ENCODE results near the gene CDK6.
"Not testable (repeated sequence)": the region's sequence is repeated elsewhere in the genome, so short reads cannot be mapped to it uniquely, and the experiment has no call there.

Gene CDK6

DNA sequence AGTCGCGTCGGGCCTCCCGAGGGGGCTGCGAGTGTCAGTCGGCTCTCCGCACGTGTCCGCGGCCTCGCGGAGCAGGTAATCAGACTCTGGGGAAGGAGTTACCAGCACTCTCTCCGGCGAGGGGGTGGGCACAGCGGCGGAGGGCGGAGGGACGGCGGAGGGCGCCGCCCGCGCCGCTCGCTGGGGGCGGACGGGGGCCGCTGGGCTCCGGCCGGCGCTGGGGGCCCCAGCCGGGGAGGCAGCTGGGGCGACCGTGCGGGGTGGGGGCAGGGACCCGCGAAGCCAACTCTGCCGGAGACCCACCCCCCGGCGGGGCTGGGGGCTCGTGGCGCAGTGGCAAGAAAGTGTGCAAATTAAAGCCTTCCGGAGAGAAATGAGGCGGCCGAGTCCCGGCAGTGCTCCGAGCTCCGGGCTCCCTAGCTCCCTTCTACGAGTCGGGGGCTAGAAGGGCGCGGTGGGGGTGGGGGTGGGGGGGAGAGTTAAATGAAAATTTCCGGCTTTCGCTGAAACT, at the start of gene CDK6:
TSS of gene CDK6 (minus strand) at position 85 of the 511 bp plus-strand sequence. CDS start 3,250 bp downstream, outside the sequence.
- DNase-seq (ENCODE audit: low read depth) = peak; percentile 72

- not testable (repeated sequence) for DNase-seq (ENCODE audit: low read depth)
Measured at GRCh38 chr7:92886039-92886438, 49.7 kb upstream of the CDK6 start.

GRCh38 chr7:92884218-92884617, 47.8 kb upstream of the CDK6 start:
- DNase-seq (ENCODE audit: low read depth) = no peak

DNA sequence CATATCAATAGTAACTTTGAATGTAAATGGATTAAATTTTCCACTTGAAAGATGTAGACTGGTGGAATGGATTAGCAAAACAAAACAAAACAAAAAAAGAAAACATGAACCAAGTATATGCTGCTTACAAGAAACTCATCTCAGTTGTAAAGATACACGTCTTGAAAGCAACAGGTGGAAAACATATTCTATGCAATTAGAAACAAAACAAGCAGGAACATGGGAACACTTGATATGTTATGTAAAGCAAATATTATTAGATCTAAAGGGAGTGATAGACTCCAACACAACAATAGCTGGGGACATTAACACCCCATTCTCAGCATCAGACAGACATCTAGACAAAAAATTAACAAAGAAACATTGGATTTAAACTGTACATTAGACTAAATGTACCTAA, 46.4 kb upstream of the CDK6 start:
- no peak for DNase-seq (ENCODE audit: low read depth)

DNA sequence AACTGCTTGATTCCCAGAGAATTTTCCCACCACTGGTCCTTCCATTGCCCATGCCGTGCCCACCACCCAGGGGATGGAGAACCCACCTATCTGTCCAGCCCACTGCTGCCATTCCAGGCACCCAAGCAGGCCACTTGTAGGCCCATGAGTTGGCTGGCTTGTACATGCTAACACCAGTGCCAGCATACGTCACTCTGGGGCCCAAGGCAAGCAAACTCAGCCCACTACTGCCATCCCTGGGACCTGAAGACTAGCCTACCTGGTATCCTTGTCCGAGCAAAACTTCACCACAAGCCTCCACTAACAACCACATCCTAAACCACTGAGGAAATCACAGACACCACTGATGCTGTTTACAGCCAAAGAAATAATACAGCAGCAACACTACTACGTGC, 44.7 kb upstream of the CDK6 start:
- no peak for DNase-seq (ENCODE audit: low read depth)

GRCh38 chr7:92880212-92881090, 44.1 kb upstream of the CDK6 start:
- DNase-seq (ENCODE audit: low read depth) = peak; percentile 47

DNA sequence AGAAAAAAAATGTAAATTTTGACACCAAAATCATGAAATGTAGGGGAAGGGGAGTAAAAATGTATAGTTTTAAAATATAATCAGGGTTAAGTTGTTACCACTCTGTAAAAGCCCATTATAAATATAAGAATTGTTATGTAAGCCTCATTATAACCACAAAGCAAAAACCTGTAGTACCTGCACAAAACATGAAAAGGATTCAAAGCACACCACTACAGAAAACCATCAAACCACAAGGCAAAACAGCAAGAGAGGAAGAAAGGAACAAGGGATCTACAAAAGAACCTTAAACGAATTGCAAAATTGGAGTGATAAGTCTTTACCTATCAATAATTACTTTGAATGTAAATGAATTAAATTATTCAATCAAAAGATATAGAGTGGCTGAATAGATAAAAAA, 41.0 kb upstream of the CDK6 start:
- no peak for DNase-seq (ENCODE audit: low read depth)

DNA sequence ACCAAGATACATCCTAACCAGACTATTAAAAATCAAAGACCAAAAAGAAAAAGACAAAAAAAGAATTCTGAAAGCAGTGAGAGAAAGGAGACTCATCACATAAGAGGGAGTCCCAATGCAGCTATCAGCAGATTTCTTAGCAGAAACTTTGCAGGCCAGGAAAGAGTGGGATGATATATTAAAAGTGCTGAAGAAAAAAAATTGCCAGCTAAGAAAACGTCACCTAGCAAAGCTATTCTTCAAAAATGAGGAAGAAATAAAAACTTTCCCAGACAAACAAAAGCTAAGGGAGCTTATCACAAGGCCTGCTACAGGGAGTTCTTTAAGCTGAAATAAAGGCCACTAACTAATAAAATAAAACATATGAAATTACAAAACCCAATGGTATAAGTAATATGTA, 40.5 kb upstream of the CDK6 start:
- DNase-seq (ENCODE audit: low read depth) = no peak

GRCh38 chr7:92875719-92876118, 39.3 kb upstream of the CDK6 start:
- peak; percentile 34 for DNase-seq (ENCODE audit: low read depth)

GRCh38 chr7:92875173-92875572, 38.8 kb upstream of the CDK6 start:
- no peak for DNase-seq (ENCODE audit: low read depth)

GRCh38 chr7:92874567-92874966, 38.2 kb upstream of the CDK6 start:
- peak; percentile 23 for DNase-seq (ENCODE audit: low read depth)

DNA sequence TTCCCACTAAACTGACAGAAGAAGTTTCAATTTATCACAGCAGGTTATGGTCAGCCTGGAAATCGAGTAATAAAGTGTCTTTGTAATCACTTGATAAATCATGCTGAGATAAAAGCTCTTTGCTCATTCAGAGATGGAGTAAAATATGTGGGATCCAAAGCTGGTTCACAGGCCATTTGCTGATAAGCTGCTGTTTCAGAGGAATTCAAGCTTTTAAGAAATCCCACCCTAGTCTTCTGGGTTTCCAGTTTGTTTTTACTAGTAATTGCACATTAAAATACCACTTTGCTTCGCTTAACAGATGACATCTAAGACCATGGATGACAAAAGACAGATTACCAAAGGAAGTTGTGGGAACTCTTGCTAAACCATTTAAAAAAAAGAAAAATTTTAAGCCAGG, 37.4 kb upstream of the CDK6 start:
- DNase-seq (ENCODE audit: low read depth) = peak; percentile 52

DNA sequence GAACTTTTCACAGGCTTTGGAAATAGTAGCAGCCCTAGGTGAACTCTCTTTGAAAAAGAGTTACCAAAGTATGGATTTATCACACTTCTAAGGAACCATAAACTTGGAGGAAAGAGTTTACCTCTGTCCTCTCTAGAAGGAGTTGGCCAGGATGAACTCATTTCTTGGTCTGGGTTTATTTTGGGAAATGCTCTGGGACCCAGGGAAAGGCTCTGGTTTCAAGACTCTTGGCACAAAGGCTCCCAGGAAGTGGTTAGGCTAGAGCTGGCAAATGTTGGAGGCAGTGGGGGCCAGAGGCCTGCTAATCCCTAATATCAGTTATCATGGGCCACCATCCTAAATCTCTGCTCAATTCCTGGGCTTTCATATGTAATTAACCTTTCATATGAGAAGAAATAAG, 36.3 kb upstream of the CDK6 start:
- peak; percentile 69 for DNase-seq (ENCODE audit: low read depth)

GRCh38 chr7:92868683-92869293, 32.4 kb upstream of the CDK6 start:
- DNase-seq (ENCODE audit: low read depth) = no peak

DNA sequence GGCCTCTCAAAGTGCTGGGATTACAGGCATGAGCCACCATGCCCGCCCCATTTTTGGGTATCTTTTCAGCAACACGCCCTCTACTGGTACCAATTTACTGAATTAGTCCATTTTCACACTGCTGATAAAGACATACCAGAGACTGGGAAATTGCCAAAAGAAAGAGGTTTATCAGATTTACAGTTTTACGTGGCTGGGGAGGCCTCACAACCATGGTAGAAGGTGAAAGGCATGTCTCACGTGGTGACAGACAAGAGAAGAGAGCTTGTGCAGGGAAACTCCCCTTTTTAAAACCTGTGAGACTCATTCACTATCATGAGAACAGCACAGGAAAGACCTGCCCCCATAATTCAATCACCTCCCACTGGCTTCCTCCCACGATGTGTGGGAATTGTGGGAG, 27.8 kb upstream of the CDK6 start:
- DNase-seq (ENCODE audit: low read depth) = not testable (repeated sequence)

DNA sequence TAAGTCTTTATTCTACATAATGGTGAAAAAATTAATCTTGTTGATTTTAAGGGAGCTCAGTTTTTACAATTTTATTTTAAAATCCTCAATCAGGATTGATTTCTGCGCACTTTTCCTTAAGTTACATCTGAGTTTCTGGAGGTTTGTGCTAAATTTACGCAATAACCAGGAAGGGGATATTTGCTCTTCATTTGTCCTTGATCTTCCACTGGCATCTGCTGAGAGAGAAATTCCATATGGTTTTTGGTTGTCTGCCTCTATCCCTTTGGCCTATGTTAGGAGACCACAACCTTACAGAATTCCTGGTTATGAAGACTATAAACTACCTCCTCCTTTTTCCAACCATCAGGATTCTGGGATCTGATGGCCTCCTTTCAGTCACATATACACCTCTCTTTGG, 20.1 kb upstream of the CDK6 start:
- DNase-seq (ENCODE audit: low read depth) = no peak

- DNase-seq (ENCODE audit: low read depth) = no peak
Measured at GRCh38 chr7:92854501-92855238, 18.3 kb upstream of the CDK6 start.

DNA sequence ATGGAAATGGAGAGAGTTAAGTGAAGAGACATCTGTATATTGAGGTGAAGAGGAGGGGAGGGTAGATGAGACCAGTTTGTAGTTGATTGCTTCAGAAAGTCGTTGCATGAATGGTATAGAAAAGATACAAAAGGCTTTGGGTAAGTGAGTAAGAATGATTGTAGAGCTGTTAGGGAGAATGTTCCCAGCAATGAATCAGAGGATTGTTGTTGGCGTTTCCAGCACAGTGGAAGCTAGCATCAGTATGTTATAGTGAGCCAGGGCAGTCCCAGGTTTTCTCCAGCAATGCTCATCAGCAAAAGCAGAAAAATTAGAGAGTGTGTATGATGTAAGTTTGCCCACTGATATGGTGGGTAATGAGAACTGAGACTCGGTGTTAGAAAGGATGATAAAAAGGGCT, 15.4 kb upstream of the CDK6 start:
- DNase-seq (ENCODE audit: low read depth) = peak; percentile 16

- DNase-seq (ENCODE audit: low read depth) = no peak
Measured at GRCh38 chr7:92850516-92850915, 14.1 kb upstream of the CDK6 start.

DNA sequence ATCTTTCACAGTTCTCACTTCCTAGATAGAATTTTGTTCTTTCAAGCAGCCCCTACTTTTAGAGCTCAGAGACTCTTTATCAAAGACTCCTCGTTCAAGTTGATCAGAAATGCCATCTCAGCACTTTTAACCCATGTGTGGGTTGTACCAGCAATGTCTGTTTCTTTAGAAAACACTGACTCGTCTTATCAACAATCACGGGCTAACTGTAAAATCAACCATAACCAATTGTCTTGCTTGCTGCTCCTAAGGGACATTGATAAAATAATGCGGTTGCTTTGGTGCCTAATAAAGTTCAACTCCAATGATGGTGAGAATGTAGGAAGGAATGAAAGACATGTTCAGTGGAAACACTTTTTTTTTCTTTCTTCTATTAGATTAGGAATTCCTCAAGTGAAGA, 12.9 kb upstream of the CDK6 start:
- peak; percentile 23 for DNase-seq (ENCODE audit: low read depth)

DNA sequence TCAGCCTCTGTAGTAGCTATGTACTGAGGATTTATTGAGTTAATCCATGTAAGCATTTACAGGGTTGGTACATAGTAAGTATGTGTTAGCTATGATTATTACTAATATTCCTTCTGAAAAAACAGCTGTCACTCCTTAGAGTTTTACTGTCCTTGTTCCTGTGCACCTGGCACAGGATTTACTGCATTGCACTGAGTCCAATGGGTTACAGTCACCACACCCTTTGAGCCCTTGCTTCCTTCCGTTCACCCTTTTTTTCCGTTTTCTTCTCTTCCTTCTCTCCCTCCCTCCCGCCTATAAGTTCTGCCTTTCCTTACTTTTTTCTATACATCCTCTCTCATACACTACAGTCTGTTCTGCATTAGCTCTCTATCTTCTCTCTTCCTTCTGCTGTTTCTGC, 12.5 kb upstream of the CDK6 start:
- DNase-seq (ENCODE audit: low read depth) = no peak

GRCh38 chr7:92848441-92848840, 12.1 kb upstream of the CDK6 start:
- no peak for DNase-seq (ENCODE audit: low read depth)

DNA sequence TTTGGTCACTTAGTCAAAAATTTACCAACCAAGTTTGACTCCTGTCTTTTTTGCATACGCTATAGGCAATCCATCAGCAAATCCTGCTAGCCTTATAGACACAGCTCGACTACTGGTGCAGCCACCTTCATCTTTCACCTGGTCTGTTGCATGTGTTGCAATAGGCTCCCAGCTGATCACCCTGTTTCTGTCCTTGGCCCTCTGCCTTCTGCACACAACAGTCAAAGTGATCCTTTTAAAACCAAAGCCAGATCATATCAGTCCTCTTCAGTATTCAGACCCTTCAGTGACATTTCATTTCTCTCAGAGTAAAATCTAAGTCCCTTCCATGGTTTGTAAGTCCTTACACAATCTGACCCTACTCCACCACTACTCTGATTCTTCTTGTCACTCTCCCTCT, 10.9 kb upstream of the CDK6 start:
- DNase-seq (ENCODE audit: low read depth) = no peak
